ENCODE measurements around the gene AURKB.
A peak's percentile ranks its signal among the peaks of the same experiment; 100 is the strongest.
"Not testable (repeated sequence)": the region's sequence is repeated elsewhere in the genome, so short reads cannot be mapped to it uniquely, and the experiment has no call there.

Gene AURKB

GRCh38 chr17:8254881-8255280, 44.5 kb upstream of the AURKB start:
- H3K79me2 ChIP-seq (ENCODE audit: control insufficient read depth, insufficient read depth, low read length) = peaks cover 27% of the 10 kb centered on the region

DNA sequence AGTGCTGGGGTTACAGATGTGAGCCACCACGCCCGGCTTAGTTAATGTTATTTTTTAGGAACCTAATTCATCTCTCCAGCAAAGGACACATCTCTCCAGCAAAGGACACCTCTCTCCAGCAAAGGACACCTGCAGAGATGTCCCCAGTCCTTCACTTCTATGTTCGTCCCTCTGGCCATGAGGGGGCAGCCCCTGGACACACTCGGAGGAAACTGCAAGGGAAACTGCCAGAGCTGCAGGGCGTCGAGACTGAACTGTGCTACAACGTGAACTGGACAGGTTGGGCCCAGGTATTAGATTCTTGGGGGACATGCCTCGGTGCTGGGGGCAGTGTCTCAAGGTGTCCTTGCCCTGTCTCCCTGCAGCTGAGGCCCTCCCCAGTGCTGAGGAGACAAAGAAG, 43.4 kb upstream of the AURKB start:
- no peak overlapping the region for H4K8ac ChIP-seq (ENCODE audit: low read depth, low read length)
- no peak overlapping the region for H2BK120ac ChIP-seq (ENCODE audit: low read depth, low read length)
- H3K36me3 ChIP-seq (ENCODE audit: control insufficient read depth, insufficient read depth, low read length) = peaks cover 14% of the 10 kb centered on the region
- H3K18ac ChIP-seq (ENCODE audit: low read length) = no peak overlapping the region
- H2AK5ac ChIP-seq (ENCODE audit: low read length) = no peak overlapping the region
- H3K56ac ChIP-seq (ENCODE audit: low read length) = no peak overlapping the region
- H3K23ac ChIP-seq (ENCODE audit: low read length) = no peak overlapping the region
- no peak overlapping the region for H3K4ac ChIP-seq (ENCODE audit: low read depth, low read length)
- H3K9ac ChIP-seq (ENCODE audit: low read length) = no peak overlapping the region
- no peak overlapping the region for H2BK5ac ChIP-seq (ENCODE audit: low read length)
- no peaks in the 10 kb centered on the region for H3K27me3 ChIP-seq (ENCODE audit: insufficient read depth, low read length, poor library complexity)
- H4K5ac ChIP-seq (ENCODE audit: low read length) = no peak overlapping the region
- H3K4me1 ChIP-seq (ENCODE audit: control insufficient read depth, low read depth, low read length) = peaks cover 3% of the 10 kb centered on the region
- no peak overlapping the region for H2BK15ac ChIP-seq (replicated peaks; ENCODE audit: low read depth)
- WGBS (ENCODE audit: extremely low coverage, insufficient coverage, low lambda C conversion rate) = no CpG with 5 or more reads among the region's 8 CpGs
- H3K4me2 ChIP-seq (ENCODE audit: low read length) = no peak overlapping the region
- H3K79me2 ChIP-seq (ENCODE audit: control insufficient read depth, insufficient read depth, low read length) = peaks cover 34% of the 10 kb centered on the region
- no peak overlapping the region for H3K4me3 ChIP-seq (ENCODE audit: low read length)
- no peak overlapping the region for H3K27ac ChIP-seq (ENCODE audit: low read depth, low read length)
- H3K79me1 ChIP-seq (ENCODE audit: low read length) = peaks cover 2% of the 10 kb centered on the region
- DNase-seq = peak; percentile 63

More at GRCh38 chr17:8254881-8255280, 44.5 kb upstream of the AURKB start:
- Histone ChIP-seq H4K8ac (ENCODE audit: low read depth, low read length) (no peak overlapping the region), H3K56ac (ENCODE audit: low read length) (no peak overlapping the region), H3K79me1 (ENCODE audit: low read length) (peaks cover 2% of the 10 kb centered on the region), H3K27ac (ENCODE audit: low read depth, low read length) (no peak overlapping the region), H3K4me2 (ENCODE audit: low read length) (no peak overlapping the region), H2AK5ac (ENCODE audit: low read length) (no peak overlapping the region), H2BK5ac (ENCODE audit: low read length) (no peak overlapping the region), H3K4me3 (ENCODE audit: low read length) (no peak overlapping the region), H3K4me1 (ENCODE audit: control insufficient read depth, low read depth, low read length) (peaks cover 3% of the 10 kb centered on the region), H3K9ac (ENCODE audit: low read length) (no peak overlapping the region), H2BK15ac (replicated peaks; ENCODE audit: low read depth) (no peak overlapping the region), H3K23ac (ENCODE audit: low read length) (no peak overlapping the region), H3K4ac (ENCODE audit: low read depth, low read length) (no peak overlapping the region), H3K36me3 (ENCODE audit: control insufficient read depth, insufficient read depth, low read length) (peaks cover 16% of the 10 kb centered on the region), H4K5ac (ENCODE audit: low read length) (no peak overlapping the region), H3K27me3 (ENCODE audit: insufficient read depth, low read length, poor library complexity) (no peaks in the 10 kb centered on the region), H2BK120ac (ENCODE audit: low read depth, low read length) (no peak overlapping the region), H3K18ac (ENCODE audit: low read length) (no peak overlapping the region)
- no peak for DNase-seq
- WGBS (ENCODE audit: extremely low coverage, insufficient coverage, low lambda C conversion rate) = no CpG with 5 or more reads among the region's 11 CpGs

- H3K27me3 ChIP-seq (ENCODE audit: insufficient read depth, low read length, poor library complexity); H3K79me1 ChIP-seq (ENCODE audit: low read length); H2BK15ac ChIP-seq (replicated peaks; ENCODE audit: low read depth); H4K8ac ChIP-seq (ENCODE audit: low read depth, low read length); H2BK120ac ChIP-seq (ENCODE audit: low read depth, low read length); H3K27ac ChIP-seq (ENCODE audit: low read depth, low read length); H3K36me3 ChIP-seq (ENCODE audit: control insufficient read depth, insufficient read depth, low read length); DNase-seq; H3K9ac ChIP-seq (ENCODE audit: low read length); H3K56ac ChIP-seq (ENCODE audit: low read length); H3K4me2 ChIP-seq (ENCODE audit: low read length); H3K4ac ChIP-seq (ENCODE audit: low read depth, low read length); H3K4me1 ChIP-seq (ENCODE audit: control insufficient read depth, low read depth, low read length); H4K5ac ChIP-seq (ENCODE audit: low read length); H3K23ac ChIP-seq (ENCODE audit: low read length); H2BK5ac ChIP-seq (ENCODE audit: low read length); H3K18ac ChIP-seq (ENCODE audit: low read length); H2AK5ac ChIP-seq (ENCODE audit: low read length); H3K4me3 ChIP-seq (ENCODE audit: low read length): not testable (repeated sequence)
- H3K79me2 ChIP-seq (ENCODE audit: control insufficient read depth, insufficient read depth, low read length) = peaks cover 36% of the 10 kb centered on the region
- no CpG with 5 or more reads among the region's 2 CpGs for WGBS (ENCODE audit: extremely low coverage, insufficient coverage, low lambda C conversion rate)
Observed at GRCh38 chr17:8251411-8251810, 41.0 kb upstream of the AURKB start.

DNA sequence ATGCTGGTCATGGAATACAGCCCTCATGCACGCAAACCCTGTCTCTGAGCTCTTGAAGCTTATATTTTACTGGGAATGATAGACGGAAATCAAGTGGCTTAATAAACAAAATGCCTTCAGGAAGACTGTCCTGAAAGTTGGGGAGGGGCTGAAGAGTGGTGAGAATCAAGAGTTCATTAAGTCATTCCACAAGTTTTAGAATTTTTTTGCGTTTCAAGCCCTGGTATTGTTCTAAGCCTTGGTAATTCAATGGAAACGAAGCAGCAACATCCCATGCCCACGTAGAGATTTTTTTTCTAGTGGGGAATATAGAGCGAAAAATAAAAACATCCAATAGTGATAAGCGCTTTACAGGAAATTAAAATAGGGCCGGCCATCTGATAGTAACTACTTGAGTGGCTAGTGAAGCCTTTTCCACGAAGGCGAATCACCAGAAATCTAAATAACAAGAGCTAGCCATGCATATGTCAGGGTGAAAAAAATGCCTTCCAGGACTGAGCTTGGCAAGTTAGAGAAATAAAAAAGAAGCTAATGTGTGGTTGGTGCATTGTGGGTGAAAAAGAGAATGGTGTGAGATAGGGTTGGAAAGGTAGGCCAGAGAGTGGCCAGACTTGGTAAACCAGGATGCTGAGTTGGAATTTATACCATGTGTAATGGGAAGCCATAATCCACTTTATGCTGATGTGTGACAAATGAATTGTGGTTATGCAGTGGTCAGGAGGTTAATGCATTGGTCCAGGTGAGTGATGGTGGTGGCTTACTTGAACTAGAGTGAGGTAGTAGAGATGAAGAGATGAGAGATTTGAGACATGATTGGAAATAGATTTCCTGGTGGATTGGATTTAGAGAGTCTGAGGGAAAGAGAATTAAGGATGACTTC, 39.5 kb upstream of the AURKB start:
- Histone ChIP-seq H2BK15ac (replicated peaks; ENCODE audit: low read depth) (no peak overlapping the region), H3K4me2 (ENCODE audit: low read length) (peak overlapping the region; percentile 8), H3K36me3 (ENCODE audit: control insufficient read depth, insufficient read depth, low read length) (peaks cover 2% of the 10 kb centered on the region), H3K23ac (ENCODE audit: low read length) (no peak overlapping the region), H2AK5ac (ENCODE audit: low read length) (peak overlapping the region; percentile 47), H4K8ac (ENCODE audit: low read depth, low read length) (no peak overlapping the region), H2BK5ac (ENCODE audit: low read length) (no peak overlapping the region), H3K27ac (ENCODE audit: low read depth, low read length) (no peak overlapping the region), H3K9ac (ENCODE audit: low read length) (peak overlapping the region; percentile 68), H3K4ac (ENCODE audit: low read depth, low read length) (peak overlapping the region; percentile 59), H3K79me1 (ENCODE audit: low read length) (peaks cover 6% of the 10 kb centered on the region), H3K79me2 (ENCODE audit: control insufficient read depth, insufficient read depth, low read length) (peaks cover 41% of the 10 kb centered on the region), H2BK120ac (ENCODE audit: low read depth, low read length) (no peak overlapping the region), H3K27me3 (ENCODE audit: insufficient read depth, low read length, poor library complexity) (no peaks in the 10 kb centered on the region), H3K4me3 (ENCODE audit: low read length) (peak overlapping the region; percentile 93), H4K5ac (ENCODE audit: low read length) (no peak overlapping the region), H3K18ac (ENCODE audit: low read length) (peak overlapping the region; percentile 81), H3K4me1 (ENCODE audit: control insufficient read depth, low read depth, low read length) (peaks cover 3% of the 10 kb centered on the region), H3K56ac (ENCODE audit: low read length) (peak overlapping the region; percentile 95)
- no peak for DNase-seq
- no CpG with 5 or more reads among the region's 10 CpGs for WGBS (ENCODE audit: extremely low coverage, insufficient coverage, low lambda C conversion rate)

GRCh38 chr17:8248751-8249607, 38.6 kb upstream of the AURKB start, which contains the start of gene PFAS:
PFAS (plus strand) TSS chr17:8249289; CDS start chr17:8253938, 4,649 bp downstream.
- no peak within 1 kb of the TSS for H4K5ac ChIP-seq (ENCODE audit: low read length)
- no peak within 1 kb of the TSS for H2BK15ac ChIP-seq (replicated peaks; ENCODE audit: low read depth)
- H3K79me1 ChIP-seq (ENCODE audit: low read length) = peaks cover 7% of the 10 kb centered on the region
- peak within 1 kb of the TSS; percentile 69 for H3K27ac ChIP-seq (ENCODE audit: low read depth, low read length)
- peak within 1 kb of the TSS; percentile 95 for H3K56ac ChIP-seq (ENCODE audit: low read length)
- peak within 1 kb of the TSS; percentile 93 for H3K4me3 ChIP-seq (ENCODE audit: low read length)
- H2BK120ac ChIP-seq (ENCODE audit: low read depth, low read length) = no peak within 1 kb of the TSS
- no peaks in the 10 kb centered on the region for H3K27me3 ChIP-seq (ENCODE audit: insufficient read depth, low read length, poor library complexity)
- no peak within 1 kb of the TSS for H3K23ac ChIP-seq (ENCODE audit: low read length)
- peak; percentile 96 for DNase-seq
- no CpG with 5 or more reads among the region's 58 CpGs for WGBS (ENCODE audit: extremely low coverage, insufficient coverage, low lambda C conversion rate)
- peak within 1 kb of the TSS; percentile 59 for H3K4ac ChIP-seq (ENCODE audit: low read depth, low read length)
- H4K8ac ChIP-seq (ENCODE audit: low read depth, low read length) = no peak within 1 kb of the TSS
- H2BK5ac ChIP-seq (ENCODE audit: low read length) = peak within 1 kb of the TSS; percentile 51
- H2AK5ac ChIP-seq (ENCODE audit: low read length) = peak within 1 kb of the TSS; percentile 47
- H3K4me2 ChIP-seq (ENCODE audit: low read length) = peak within 1 kb of the TSS; percentile 97
- H3K9ac ChIP-seq (ENCODE audit: low read length) = peak within 1 kb of the TSS; percentile 82
- peaks cover 41% of the 10 kb centered on the region for H3K79me2 ChIP-seq (ENCODE audit: control insufficient read depth, insufficient read depth, low read length)
- peaks cover 3% of the 10 kb centered on the region for H3K4me1 ChIP-seq (ENCODE audit: control insufficient read depth, low read depth, low read length)
- peaks cover 2% of the 10 kb centered on the region for H3K36me3 ChIP-seq (ENCODE audit: control insufficient read depth, insufficient read depth, low read length)
- peak within 1 kb of the TSS; percentile 81 for H3K18ac ChIP-seq (ENCODE audit: low read length)

Data from mesendoderm (in vitro differentiated cells).